MCF 10A (cell line): Measurements from ENCODE around the gene MECR. TPM values are rescaled to one million over a fixed set of nuclear protein-coding genes. Genes with fewer than 3 reads are reported as not detected.

Experiments
- BruUV-seq: library from RNA; stranded (reverse); fragments of 400-500 nt; replicated peaks from 2 replicates; lab custom pipeline; 2021; lab: Mats Ljungman, UMichigan
- CTCF ChIA-PET: fragments of 300-600 bp; sonication (Branson Sonifier 250); formaldehyde crosslinking; extraction: SDS; loops from one replicate; lab custom pipeline; 2021; ENCODE audit warnings: antibody characterized with exemption, inconsistent platforms; lab: Yijun Ruan, JAX
- POLR2A ChIA-PET: fragments of 300-600, 350-650 bp; sonication (Branson Sonifier 250); formaldehyde crosslinking; extraction: SDS; loops from one replicate; lab custom pipeline; 2020; ENCODE audit warnings: antibody characterized with exemption, inconsistent platforms; lab: Yijun Ruan, JAX
- DNase-seq: peaks from one replicate; pipeline ENCODE4 v3.0.0-alpha.2; 2018; ENCODE audit not compliant: unreplicated experiment
- H3K27ac Mint-ChIP-seq: one replicate; pipeline ENCODE4 v1.8.0; 2022; ENCODE audit warnings: mild to moderate bottlenecking, low read depth, mixed read lengths; ENCODE audit not compliant: unreplicated experiment
- H3K27me3 Mint-ChIP-seq: one replicate; pipeline ENCODE4 v1.8.0; 2022; ENCODE audit warnings: mixed read lengths; ENCODE audit not compliant: insufficient read depth, unreplicated experiment
- H3K36me3 Mint-ChIP-seq: one replicate; pipeline ENCODE4 v1.8.0; 2022; ENCODE audit warnings: mild to moderate bottlenecking, moderate library complexity, mixed read lengths; ENCODE audit not compliant: insufficient read depth, unreplicated experiment
- H3K4me1 Mint-ChIP-seq: one replicate; pipeline ENCODE4 v1.8.0; 2022; ENCODE audit warnings: mixed read lengths; ENCODE audit not compliant: insufficient read depth, unreplicated experiment
- H3K4me3 Mint-ChIP-seq: one replicate; pipeline ENCODE4 v1.8.0; 2022; ENCODE audit warnings: mild to moderate bottlenecking, moderate library complexity, mixed read lengths; ENCODE audit not compliant: unreplicated experiment
- H3K9me3 Mint-ChIP-seq: one replicate; pipeline ENCODE4 v1.8.0; 2022; ENCODE audit warnings: mixed read lengths; ENCODE audit not compliant: unreplicated experiment
- CTCF ChIP-seq: fragments of 200-600 bp; IDR thresholded peaks from one replicate; pipeline ENCODE4 v1.8.0; 2022; ENCODE audit warnings: antibody characterized with exemption, mild to moderate bottlenecking; ENCODE audit not compliant: unreplicated experiment
- intact Hi-C: fragments of 100-400 bp; cut with micrococcal nuclease; formaldehyde crosslinking; loops from 2 replicates; pipeline ENCODE4 v1.14.1; 2022
- total RNA-seq: library from RNA; stranded (reverse); gene quantifications from 2 replicates; pipeline ENCODE4 v1.2.3, GENCODE V29; 2022

The MECR gene
- total RNA-seq, 1 experiment from 2014 or later = 59.1 TPM

- no peak for TF ChIP-seq CTCF
- Mint-ChIP-seq H3K9me3 (no peaks in the 10 kb centered on the region), H3K4me1 (no peaks in the 10 kb centered on the region), H3K27me3 (no peaks in the 10 kb centered on the region), H3K4me3 (no peak overlapping the region), H3K36me3 (peaks cover 79% of the 10 kb centered on the region), H3K27ac (no peak overlapping the region)
- POLR2A ChIA-PET = interaction anchor here (1.0 kb wide), 1 partner anchor 15 kb away, joined by 3 read pairs; no protein-coding TSS in a partner anchor
- intact Hi-C loops = no loop called here
- BruUV-seq = no TSS peak
- DNase-seq = peak; percentile 47
- CTCF ChIA-PET = no interaction called here
Observed at GRCh38 chr1:29145739-29146437, 84.8 kb downstream of the MECR start.

GRCh38 chr1:29144178-29144577 lies 86.6 kb downstream of the MECR start:
- Mint-ChIP-seq H3K9me3 (no peaks in the 10 kb centered on the region), H3K4me1 (no peaks in the 10 kb centered on the region), H3K27me3 (no peaks in the 10 kb centered on the region), H3K27ac (no peak overlapping the region), H3K36me3 (peaks cover 62% of the 10 kb centered on the region), H3K4me3 (no peak overlapping the region)
- intact Hi-C loops = no loop called here
- DNase-seq = no peak
- CTCF ChIA-PET = no interaction called here
- no peak for TF ChIP-seq CTCF
- BruUV-seq = no TSS peak
- POLR2A ChIA-PET = no interaction called here

- H3K36me3 Mint-ChIP-seq = peaks cover 47% of the 10 kb centered on the region
- POLR2A ChIA-PET = no interaction called here
- no peak overlapping the region for H3K4me3 Mint-ChIP-seq
- H3K4me1 Mint-ChIP-seq = no peaks in the 10 kb centered on the region
- BruUV-seq = no TSS peak
- CTCF ChIA-PET = no interaction called here
- TF ChIP-seq CTCF = no peak
- H3K27me3 Mint-ChIP-seq = no peaks in the 10 kb centered on the region
- no peak for DNase-seq
- H3K9me3 Mint-ChIP-seq = no peaks in the 10 kb centered on the region
- intact Hi-C loops = no loop called here
- no peak overlapping the region for H3K27ac Mint-ChIP-seq
Observed at GRCh38 chr1:29142714-29143113, 88.0 kb downstream of the MECR start.

Other genes starting within 250 kb of the MECR start
- gene TMEM200B, start 107.0 kb downstream of the MECR start, total RNA-seq = not detected in 2 replicates
- 95.8 and 97.9 TPM in 2 replicates for gene SRSF4, start 49.0 kb downstream of the MECR start, total RNA-seq
- gene PTPRU, start 5.6 kb upstream of the MECR start, total RNA-seq = 24.1 and 26.8 TPM in 2 replicates